Epidermal melanocyte (primary cell): ENCODE data around the gene CYP27A1.
"Not testable (repeated sequence)": the region's sequence is repeated elsewhere in the genome, so short reads cannot be mapped to it uniquely, and the experiment has no call there.

Source experiments
- DNase-seq: peaks from one replicate; pipeline ENCODE4 v3.0.0; 2011; ENCODE audit warnings: low spot score; ENCODE audit not compliant: insufficient read length

CYP27A1 gene

DNA sequence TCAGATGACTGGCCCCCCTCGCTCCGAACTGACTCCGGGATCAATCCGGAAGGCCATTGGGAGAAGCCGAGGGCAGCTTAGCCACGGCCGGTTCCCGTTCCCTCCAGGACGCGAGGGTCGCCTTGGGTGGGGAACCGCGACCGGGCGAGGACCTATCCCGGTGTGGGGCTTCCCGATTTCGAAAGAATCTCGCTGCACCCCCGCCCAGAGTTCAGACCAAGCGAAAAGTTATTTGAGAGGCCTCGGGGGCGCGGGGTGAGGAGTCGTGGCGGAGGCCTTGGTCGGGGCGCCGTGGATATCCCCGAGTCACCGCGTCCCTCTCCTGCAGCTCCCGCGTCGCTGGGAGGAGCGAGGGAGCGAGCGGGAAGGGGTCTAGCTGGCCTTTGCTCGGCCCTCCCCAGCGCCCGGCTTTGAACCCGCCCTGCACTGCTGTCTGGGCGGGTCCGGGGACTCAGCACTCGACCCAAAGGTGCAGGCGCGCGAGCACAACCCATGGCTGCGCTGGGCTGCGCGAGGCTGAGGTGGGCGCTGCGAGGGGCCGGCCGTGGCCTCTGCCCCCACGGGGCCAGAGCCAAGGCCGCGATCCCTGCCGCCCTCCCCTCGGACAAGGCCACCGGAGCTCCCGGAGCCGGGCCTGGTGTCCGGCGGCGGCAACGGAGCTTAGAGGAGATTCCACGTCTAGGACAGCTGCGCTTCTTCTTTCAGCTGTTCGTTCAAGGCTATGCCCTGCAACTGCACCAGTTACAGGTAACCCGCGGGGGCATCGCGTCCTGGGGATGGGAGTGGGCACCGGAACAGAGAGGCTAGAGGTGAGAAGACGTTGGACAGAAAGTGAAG lies at the start of gene CYP27A1:
TSS of gene CYP27A1 (plus strand) at position 457 of the 837 bp plus-strand sequence. CDS start at position 493, 36 bp downstream.
- DNase-seq: peak; percentile 82

DNA sequence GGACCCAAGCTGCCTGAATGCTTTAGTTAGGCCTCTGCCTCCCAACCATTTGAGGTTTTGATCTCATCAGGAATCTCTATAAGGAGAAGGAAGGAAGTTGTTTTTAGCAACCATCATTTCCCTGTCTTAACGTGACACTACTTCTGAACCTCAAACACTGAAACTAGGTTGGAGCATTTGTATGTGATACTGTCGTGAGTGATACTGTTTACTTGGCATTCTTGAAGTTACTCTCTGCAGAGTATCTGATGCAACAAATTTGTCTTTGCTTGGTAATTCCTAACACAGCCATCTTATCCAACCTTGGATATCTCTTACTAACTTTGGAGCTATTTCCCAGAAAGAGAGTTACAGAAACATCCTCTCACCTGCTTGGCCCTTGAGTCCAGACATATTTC lies 49.2 kb upstream of the CYP27A1 start:
- DNase-seq: no peak

DNA sequence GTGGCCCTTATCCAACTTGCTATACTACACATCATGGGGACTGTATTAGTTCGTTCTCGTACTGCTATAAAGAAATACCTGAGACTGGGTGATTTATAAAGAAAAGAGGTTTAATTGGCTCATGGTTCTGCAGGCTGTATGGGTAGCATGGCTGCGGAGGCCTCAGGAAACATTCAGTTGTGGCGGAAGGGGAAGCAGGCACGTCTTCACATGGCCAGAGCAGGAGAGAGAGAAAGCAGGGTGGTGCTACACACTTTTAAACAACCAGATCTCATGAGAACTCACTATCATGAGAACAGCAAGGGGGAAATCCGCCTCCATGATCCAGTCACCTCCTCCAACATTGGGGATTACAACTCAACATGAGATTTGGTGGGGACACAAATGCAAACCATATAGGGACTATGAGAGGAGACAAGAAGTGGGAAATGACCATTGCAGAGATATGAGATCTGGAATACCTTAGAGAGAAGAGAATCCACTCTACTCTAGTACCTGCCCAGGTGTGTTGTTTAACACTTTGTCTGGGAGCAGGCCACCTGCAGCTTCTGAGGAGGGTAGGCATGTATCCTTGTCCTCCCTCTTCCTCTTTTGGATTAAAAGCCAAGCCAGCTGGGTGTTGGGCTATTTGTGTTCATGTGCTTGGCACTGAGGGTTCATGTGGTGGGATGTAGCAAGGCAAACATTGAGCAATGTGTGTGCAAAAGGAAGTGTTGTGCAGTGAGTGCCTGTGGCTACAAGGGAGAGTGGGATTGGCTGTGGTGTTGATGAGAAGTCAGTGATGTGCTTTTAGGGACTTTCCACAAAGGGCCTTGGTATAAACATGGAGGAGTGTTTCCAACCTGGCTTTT lies 48.6 kb upstream of the CYP27A1 start:
- no peak for DNase-seq

DNA sequence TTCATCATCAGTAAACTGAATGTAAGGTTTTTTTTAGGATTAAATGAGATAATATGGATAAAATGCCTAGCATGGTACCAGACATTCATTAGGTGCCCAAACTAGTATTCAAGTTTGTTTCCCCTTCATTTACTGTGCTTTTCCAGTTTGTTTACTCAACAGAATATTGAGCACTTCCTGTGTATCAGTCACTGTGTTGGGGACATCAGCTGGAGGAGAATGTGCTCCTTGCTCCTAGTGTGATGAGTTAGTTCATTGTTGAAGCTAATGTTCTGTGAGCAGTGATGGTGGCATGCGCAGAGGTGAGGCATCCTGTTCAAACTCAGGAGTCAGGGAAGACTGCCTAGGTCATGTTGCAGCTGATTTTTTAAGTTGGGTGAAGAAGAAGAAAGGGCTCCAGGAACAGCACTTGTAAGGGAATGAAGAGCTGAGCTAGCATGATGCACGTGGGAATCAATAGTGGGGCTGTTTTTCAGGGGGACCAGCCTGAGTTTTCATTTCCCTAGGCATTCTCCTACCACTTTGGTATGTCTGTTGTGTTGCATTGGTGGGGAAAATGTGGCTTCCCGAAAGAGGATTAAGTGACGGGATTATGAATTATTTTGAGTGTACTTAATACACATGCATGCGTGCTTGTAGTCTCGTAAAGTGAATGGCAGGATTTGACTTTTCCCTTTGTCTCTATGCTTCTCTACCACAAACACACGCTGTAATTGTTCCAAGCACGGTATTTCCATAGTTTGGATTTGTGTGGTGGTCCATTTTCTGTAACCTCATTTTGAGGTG lies 47.6 kb upstream of the CYP27A1 start:
- DNase-seq: no peak

DNA sequence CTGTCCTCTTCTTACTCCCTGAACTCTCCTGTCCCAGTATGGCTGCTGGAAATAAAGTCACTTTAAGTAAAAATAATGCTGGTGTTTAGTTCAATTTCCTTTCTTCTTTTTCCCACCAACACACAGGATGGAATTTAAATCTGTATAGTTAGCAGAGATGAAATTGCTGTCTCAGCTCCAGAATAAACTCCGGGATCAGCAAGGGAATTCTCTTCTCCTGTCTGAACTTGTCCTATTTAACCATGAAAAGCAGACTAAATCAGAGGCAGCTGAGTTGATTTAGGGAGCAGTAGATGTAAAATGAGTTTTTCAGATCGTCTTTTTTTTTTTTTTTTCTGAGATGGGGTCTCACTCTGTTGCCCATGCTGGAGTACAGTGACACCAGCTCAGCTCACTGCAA lies 45.4 kb upstream of the CYP27A1 start:
- DNase-seq: no peak

DNA sequence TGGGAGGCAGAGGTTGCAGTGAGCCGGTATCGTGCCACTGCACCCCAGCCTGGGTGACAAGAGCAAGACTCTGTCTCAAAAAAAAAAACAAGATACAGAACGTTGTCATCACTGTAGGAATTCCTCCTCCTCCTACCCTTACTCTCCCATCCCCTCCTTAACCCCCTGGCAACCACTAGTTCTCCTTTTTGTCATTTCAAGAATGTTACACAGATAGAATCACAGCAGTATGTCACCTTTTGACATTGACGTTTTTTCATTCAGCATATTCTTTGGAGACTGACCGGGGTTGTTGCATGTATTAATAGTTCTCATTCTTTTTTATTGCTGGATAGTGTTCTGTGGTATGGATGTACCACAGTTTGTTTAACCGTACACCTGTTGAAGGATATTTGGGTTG lies 38.9 kb upstream of the CYP27A1 start:
- no peak for DNase-seq

DNA sequence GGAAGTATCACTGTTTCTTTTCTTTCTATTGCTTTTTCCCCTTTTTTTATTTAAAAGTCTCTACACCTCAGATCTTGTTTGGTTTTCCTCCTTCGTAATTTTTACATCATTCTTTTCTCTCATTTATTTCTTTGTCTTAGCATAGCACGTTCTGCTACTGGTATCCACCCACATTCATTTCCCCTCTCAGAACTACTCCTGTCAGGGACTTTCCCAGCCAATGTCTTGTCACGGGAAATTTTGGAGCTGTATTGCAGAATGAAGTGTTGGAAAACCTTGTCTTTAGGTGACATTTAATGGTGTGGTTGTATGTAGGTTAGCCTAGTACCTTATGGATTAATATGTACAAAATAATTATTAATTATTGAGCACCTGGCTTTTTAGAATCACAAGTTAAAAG lies 37.3 kb upstream of the CYP27A1 start:
- DNase-seq: no peak

DNA sequence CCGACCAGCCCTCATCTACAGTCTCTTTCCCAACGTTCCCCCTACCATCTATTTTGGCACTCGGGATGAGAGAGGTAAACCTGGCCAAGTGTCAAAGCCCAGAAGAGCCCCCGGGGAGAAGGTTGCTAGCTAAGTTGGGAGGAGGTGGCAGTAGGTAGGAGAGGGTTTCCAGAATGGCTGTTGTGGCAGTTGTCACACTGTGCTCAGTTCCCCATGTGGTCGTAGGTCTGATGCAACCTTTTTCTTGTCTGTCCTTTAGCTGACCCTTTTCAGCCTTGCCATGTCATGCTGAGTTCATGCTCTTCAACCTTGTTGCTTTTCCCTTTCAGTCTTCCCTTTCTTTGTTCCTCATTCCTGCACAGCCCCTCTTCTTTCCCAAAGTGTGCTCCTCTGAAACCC lies 36.8 kb upstream of the CYP27A1 start:
- DNase-seq: no peak

DNA sequence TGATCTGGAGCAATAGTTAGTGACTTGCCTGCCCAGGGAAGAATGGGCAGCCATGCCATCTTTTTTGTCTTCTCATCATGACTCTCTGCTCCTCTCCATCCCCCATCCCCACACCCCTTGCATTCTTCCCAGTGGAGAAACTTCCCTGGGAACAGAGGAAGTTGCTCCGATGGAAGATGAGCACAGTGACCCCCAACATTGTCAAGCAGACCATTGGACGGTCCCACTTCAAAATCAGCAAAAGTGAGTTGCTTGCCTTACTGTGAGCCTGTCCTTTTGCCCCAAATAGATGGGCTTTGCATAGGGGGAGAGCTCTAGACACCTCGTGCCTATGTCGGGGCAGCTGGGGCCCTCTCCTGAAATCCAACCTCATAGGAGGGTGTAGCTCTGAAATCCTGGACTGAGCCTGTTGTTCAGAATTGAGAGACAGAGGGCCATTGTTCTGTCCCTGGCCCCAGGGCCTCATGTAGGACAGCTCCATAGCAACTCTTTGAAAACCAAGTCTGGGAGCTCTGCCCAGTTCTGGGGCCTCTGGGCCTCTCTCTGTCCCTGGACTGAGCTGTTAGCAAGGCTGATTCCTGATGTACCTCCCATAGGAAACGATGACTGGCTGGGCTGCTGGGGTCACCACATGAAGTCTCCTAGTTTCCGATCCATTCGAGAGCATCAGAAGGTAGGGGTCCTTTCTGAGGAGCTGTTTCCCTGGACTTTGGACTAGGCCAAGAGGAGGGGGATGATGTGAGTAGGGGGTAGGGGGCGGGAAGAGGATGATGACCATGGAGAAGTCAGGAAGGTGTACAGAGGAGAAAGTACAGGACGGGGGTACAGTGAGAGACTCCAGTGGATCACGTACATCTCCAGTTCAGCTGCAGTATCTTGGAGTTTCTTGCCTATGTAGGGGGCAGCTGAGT lies 36.1 kb upstream of the CYP27A1 start:
- peak; percentile 95 for DNase-seq

DNA sequence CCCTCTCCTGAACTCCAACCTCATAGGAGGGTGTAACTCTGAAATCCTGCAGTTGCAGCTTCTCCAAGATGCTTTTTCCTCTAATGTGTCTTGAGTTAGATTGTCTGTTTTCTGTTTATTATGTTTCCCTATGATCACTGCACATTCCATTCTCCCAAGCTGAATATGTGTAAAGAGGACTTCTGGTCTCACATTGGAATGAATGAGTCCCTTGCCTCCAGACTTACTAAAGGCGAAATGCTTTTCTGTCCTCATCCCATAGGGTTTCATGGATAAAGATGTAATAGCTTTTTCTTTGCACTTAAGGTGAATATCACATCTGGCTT lies 35.5 kb upstream of the CYP27A1 start:
- DNase-seq: no peak

DNA sequence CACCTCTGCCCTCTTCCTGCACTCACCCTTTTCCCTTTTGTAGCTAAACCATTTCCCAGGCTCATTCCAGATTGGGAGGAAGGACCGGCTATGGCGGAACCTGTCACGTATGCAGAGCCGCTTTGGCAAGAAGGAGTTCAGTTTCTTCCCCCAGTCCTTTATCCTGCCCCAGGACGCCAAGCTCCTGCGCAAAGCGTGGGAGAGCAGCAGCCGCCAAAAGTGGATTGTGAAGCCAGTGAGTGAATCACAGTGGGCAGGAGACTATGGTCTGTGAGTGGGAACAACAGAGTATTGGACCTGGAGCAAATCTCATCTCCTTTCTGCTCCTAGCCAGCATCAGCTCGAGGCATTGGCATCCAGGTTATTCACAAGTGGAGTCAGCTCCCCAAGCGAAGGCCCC lies 35.0 kb upstream of the CYP27A1 start:
- DNase-seq: no peak

DNA sequence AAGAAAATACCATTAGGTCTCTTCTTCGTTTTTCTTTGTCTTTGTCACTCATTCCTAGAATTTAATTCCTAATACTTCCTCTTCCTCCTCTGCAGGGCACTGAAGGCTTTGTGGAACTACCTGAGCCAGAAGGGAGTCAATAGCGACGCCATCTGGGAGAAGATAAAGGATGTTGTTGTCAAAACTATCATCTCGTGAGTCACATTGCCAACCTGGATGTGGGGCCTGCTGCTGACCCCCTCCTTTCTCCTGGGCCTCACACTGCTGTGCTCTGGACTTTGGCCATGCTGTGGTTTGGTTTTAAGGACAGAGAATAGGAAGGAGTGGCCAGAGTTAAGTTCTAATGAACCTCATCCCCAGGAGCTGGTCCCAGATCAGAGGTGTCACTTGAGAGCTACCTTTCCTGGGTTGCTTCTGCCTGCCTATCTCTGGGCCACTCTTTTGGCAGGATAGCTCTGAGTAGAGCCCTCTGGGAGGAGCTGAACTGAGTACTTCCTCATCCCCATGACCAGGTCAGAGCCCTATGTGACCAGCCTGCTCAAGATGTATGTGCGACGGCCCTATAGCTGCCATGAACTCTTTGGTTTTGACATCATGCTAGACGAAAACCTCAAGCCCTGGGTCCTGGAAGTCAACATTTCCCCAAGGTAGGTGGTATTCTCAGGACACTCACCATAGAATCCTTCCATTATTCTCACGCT lies 33.1 kb upstream of the CYP27A1 start:
- no peak for DNase-seq

DNA sequence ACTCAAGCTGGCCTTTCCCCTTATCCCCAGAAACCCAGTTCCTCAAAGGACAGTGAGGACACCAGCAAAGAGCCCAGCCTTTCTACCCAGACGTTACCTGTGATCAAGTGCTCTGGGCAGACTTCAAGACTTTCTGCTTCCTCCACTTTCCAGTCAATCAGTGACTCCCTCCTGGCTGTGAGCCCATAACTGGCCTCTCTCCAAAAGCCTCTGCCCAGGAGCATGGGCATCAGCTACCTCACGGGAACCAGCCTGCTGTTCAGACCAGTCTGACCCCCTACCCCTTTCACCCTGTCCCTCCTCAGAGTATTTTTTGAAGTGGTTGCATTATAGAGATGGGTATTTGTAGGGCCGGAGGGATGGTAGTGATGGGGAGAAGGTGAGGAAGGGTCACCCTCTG lies 27.7 kb upstream of the CYP27A1 start:
- no peak for DNase-seq

DNA sequence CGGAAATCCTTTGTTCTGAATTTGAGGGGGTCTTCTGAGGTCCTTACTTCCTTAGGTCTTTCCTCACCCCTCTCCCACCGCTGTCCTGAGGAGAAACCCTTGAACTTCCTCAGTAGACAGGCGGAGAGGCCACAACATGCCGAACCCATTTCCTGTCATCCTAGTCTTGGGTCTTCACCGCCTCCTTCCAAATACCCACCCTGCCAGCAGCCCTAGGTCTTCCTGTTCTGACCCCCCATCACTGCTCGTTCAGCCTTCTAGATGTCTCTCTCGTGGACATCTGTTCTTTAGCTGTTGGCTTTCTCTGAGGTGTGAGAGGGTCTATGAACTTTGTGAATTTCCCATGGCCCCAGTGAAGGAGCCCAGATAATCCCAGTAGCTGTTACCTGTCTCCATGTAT lies 27.2 kb upstream of the CYP27A1 start:
- DNase-seq: no peak

DNA sequence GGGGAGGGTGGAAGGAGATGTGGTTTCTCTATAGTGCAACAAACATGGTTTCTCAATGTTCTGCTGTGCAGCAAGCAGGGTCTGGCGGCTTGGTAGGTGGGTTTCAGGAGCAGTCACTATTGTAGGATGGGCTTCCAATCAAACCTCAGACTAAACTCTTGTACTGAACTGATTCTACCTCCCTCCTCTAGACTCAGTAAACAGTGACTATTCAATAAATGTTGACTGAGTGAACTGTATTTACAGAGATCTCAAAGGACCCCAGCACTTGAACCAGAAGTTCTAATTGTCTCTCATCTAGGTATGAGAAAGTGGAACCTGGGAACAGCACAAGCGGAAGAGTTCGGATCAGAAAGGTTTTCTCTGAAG lies 26.8 kb upstream of the CYP27A1 start:
- no peak for DNase-seq

DNA sequence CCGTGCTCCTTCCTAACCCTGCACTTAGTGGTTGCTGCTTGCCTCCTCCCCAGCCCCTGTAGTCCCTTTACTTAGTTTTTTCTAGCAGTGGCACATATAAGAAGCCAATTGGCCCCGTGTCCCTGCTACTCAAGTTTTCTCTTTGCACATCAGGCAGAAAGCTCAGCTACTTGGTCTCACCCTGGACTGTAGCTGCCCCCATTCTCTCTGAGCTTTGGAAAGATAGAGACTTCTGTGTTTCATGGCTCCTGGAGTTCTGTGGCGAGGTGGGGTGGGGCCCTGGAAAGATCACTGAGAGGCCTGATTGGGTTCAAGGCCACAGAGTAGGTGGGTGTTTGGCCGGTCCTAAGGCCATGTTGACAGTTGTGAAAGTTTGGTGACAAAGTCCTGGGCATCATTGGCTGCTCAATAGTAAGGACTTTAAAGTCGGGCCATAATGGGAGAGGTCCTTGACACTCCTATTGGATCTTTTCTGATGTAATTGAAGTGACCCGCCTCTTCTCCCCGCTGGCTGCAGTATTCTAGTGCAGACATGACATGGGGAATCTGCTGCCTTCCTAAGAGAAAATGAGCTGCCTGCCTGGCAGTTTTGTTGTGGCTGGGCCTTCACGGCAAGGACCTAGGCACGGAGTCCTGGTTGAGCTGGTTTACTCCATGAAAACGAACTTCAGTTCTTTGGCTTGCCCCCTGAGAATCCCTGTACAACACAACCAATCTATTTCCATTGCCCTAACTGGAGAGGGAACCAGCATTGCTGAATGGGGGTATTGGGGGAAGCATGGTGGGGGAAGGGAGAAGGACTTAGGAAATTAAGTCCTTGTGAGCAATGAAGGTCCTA lies 26.2 kb upstream of the CYP27A1 start:
- DNase-seq: no peak

DNA sequence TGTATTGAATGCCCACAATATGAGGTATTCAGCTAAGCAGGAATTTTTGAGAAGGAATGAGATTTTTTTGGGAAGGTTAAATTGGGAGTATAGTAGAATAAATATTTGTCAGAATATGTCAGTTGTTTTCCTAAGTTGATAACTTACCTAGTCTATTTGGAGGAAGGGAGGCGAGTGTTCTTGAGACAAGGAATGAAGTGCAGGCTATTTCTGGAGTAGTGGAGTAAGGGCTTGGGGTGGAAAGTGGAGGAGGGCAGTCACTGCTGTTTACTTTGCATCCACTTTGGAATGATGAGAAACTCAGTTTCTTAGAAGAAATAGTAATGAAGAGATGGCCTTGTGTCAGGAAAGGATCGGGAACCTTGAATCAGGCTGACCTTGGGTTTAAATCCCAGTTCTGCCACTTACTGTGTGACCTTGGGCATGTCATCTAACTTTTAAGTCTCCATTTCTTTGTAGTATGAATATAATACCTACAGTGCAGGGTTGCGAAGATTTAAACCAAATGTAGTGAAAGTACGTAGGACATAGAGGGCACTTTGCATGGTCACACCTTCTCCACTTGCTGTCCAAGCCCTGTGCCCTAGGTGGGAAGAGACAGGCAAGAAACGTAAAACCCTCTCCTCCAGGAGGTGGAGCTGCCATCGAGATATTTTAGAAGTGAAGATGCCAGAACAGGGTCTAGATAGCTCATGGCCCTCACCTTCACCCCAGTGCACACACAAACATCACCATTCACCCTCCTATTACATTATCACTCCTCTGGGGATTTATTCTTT lies 25.2 kb upstream of the CYP27A1 start:
- no peak for DNase-seq

DNA sequence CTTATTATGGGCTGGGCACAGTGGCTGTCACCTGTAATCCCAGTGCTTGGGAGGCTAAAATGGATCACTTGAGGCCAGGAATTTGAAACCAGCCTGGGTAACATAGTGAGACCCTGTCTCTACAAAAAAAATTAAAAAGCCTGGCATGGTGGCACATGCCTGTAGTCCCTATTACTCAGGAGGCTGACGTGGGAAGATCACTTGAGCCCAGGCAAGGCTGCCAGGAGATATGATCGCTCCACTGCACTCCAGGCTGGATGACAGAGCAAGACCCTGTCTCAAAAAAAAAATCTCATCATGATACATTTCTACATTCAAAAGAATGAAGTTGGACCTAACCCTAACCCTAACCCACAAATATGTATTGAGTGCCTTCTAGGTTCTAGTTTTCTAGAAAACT lies 20.2 kb upstream of the CYP27A1 start:
- DNase-seq: no peak

DNA sequence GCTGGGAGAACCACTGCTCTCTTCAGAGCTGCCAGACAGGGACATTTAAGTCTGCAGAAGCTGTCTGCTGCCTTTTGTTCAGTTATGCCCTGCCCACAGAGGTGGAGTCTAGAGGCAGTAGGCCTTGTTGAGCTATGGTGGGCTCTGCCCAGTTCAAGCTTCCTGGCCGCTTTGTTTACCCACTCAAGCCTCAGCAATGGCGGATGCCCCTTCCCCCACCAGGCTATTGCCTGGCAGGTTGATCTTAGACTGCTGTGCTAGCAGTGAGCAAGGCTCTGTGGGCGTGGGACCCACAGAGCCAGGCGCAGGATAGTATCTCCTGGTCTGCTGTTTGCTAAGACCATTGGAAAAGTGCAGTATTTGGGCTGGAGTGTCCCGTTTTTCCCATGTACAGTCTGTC lies 9.2 kb upstream of the CYP27A1 start:
- DNase-seq: not testable (repeated sequence)
